Measurements from ENCODE around the gene CTSV. TPM values are rescaled to one million over a fixed set of nuclear protein-coding genes. Genes with fewer than 3 reads are reported as not detected.
A peak's percentile ranks its signal among the peaks of the same experiment; 100 is the strongest.
"Not testable (repeated sequence)": the region's sequence is repeated elsewhere in the genome, so short reads cannot be mapped to it uniquely, and the experiment has no call there.

CTSV gene
- total and polyA plus RNA-seq, 11 donors: 0.22 to 0.91 (median 0.44) TPM; not detected in 7

DNA sequence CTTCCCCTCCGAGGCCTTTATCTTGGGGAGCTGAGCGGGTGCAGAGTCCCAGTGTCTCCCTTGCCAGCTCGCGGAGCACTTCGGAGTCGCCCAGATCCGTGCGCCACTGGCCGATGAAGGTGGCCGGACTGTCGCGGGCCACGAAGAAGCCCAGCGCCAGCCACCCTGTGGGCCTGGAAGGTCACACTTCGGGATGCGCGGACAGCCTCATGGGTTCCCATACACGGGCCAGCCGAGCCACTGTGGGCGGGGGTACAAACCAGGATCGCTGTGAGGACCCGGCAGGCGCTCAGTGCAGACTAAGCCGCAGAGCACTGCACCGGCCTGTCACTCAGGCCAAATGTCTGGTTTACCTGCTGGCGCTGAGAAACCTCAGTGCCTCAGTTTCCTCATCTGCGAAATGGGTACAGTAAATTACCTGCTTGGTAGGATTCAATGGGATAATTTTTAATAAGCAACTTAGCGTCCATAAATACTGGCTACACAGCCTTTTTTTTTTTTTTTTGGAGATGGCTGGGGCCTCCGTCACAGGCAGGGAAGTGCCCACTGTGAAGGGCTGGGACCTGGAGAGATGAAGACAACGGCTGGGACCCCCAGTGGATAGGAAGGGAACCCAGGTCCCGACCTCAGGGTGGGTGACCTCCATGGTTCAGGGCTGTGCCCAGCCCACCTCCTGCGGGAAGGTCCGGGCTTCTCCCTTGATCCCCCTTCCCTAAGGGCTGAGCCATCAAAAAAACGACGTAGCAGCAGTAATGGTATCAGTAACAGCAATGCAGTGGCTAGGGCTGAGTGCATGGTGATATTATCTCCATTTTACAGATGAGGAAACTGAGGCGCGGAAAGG, 38.7 kb upstream of the CTSV start:
- TF ChIP-seq POLR2A (IDR thresholded peaks at IDR 0.05): no peak
- TF ChIP-seq, protein P1, sequence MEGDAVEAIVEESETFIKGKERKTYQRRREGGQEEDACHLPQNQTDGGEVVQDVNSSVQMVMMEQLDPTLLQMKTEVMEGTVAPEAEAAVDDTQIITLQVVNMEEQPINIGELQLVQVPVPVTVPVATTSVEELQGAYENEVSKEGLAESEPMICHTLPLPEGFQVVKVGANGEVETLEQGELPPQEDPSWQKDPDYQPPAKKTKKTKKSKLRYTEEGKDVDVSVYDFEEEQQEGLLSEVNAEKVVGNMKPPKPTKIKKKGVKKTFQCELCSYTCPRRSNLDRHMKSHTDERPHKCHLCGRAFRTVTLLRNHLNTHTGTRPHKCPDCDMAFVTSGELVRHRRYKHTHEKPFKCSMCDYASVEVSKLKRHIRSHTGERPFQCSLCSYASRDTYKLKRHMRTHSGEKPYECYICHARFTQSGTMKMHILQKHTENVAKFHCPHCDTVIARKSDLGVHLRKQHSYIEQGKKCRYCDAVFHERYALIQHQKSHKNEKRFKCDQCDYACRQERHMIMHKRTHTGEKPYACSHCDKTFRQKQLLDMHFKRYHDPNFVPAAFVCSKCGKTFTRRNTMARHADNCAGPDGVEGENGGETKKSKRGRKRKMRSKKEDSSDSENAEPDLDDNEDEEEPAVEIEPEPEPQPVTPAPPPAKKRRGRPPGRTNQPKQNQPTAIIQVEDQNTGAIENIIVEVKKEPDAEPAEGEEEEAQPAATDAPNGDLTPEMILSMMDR (IDR thresholded peaks at IDR 0.05): no peak
- DNase-seq (no peak), ATAC-seq (no peak)
- intact Hi-C loops (cut with DNase I): no loop called here
- H3K4me3 ChIP-seq: no peak overlapping the region
- H3K9me3 ChIP-seq: peaks cover 0 to 5% (median 0%) of the 10 kb centered on the region in 12 donors
- H3K27ac ChIP-seq: no peak overlapping the region
- H3K27me3 ChIP-seq: peaks cover 3 to 48% (median 20%) of the 10 kb centered on the region in 9 donors
- H3K36me3 ChIP-seq: no peaks in the 10 kb centered on the region
- 69 to 72% (median 71%) methylated on average over 23 to 37 of the region's 37 CpGs for WGBS, 4 donors
- peaks cover 0 to 5% (median 0%) of the 10 kb centered on the region in 12 donors for H3K4me1 ChIP-seq

DNA sequence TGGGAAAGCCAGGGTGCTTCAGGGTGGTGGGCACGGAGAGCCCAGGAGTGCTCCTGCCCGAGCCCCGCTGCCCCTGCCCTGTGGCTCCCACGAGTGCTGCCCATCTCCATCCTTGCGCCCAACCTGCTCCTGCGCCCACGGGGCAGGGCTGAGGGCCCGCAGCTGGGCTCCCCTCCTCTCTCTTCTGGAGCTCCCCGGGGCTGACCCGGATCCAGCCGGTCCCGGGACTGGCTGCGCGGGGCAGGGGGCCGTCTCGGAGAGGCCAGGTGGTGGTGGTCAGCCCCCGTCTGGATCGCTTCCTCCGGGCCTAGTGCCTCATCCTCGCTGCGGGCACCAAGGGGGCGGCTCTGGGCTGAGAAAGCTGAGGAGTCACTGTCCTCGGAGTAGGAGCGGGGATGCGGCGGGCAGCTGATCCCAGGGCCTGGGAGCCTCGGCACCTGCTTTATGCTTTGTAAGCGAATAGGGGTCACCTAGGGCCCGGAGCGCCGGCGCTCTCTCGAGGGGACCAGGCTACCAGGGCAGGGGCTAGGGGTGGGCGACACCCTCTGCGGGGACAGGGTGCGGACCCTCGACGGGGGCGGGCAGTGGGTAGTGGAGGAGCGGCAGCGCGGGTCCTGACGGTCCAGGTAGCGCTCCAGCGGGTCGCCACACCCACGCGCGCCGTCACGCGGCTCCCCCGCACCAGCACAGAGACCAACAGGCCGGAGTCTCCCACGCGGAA, 37.9 kb upstream of the CTSV start:
- H3K4me3 ChIP-seq; intact Hi-C loops (cut with DNase I); H3K27ac ChIP-seq; H3K9me3 ChIP-seq; H3K4me1 ChIP-seq; DNase-seq; H3K36me3 ChIP-seq: not testable (repeated sequence)
- ATAC-seq: peak in 1 of 4 donors; percentile 20
- peaks cover 3 to 48% (median 20%) of the 10 kb centered on the region in 9 donors for H3K27me3 ChIP-seq
- WGBS, 4 donors: 32 to 60% (median 36%) methylated on average over 21 to 56 of the region's 56 CpGs

DNA sequence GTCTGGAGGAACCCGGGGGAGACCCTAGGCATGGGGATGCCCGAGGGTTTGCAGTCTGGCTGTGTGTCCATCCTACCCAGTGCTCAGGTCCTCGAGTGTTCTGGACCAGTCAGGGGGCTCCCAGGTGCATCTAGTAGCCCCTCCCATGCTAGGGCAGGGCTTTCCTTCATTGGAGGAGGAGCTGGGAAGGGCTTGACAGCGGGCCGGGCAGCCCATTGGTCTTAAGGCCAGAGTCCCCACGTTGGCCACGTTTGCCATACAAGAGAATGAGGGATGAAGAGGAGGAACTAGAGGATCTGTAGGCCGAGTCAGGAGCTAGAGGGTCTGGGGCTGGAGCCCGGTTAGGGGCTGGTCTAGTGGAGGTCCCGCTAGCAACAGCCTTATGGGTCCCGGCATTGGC, 37.3 kb upstream of the CTSV start:
- Histone ChIP-seq H3K36me3 (no peaks in the 10 kb centered on the region), H3K4me1 (peaks cover 0 to 5% (median 0%) of the 10 kb centered on the region in 12 donors), H3K27me3 (peaks cover 3 to 48% (median 20%) of the 10 kb centered on the region in 9 donors), H3K4me3 (no peak overlapping the region), H3K27ac (no peak overlapping the region), H3K9me3 (no peaks in the 10 kb centered on the region)
- DNase-seq (no peak), ATAC-seq (no peak)
- 43 to 65% (median 58%) methylated on average over 6 to 11 of the region's 11 CpGs for WGBS, 4 donors
- TF ChIP-seq, protein P1 (IDR thresholded peaks at IDR 0.05): no peak
- no peak for TF ChIP-seq POLR2A (IDR thresholded peaks at IDR 0.05)
- intact Hi-C loops (cut with DNase I): no loop called here

DNA sequence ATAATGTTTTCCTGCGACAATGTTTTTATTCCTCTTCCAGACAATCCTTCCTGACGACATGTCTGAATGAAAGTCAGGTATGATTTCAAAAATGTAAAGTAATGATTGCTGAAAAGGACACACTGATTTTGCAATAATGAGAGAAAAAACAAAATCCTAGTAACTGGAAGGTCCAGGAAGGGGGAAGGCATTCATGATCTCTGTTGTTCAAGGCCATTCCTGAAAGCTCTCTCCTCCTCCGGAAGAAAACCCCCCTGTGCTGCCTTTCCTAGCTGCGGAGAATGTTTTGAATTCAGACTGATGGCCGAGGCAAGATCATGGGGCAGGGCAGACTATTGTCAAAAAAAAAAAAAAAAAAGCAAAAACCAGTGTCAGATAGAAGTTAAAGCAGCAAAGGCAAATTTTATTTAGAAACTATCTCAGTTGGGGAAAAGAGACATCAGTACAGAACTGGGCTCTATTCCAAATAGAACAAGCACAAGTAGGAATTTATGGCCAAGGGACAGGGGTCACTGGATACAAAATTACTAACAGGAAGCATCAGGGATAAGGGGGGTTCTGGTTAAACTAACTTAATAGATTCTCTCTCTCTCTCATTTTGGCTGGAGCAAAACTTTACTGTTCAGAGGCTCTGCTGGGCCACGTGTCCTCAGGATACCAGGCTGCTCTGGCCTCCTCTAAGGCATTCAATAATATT, 36.5 kb upstream of the CTSV start:
- 51 to 67% (median 57%) methylated on average over 6 of the region's 6 CpGs for WGBS, 4 donors
- Histone ChIP-seq H3K4me1 (peaks cover 0 to 5% (median 0%) of the 10 kb centered on the region in 12 donors), H3K4me3 (no peak overlapping the region), H3K27me3 (peaks cover 3 to 48% (median 20%) of the 10 kb centered on the region in 9 donors), H3K36me3 (no peaks in the 10 kb centered on the region), H3K9me3 (no peaks in the 10 kb centered on the region), H3K27ac (no peak overlapping the region)
- TF ChIP-seq, protein P1 (IDR thresholded peaks at IDR 0.05): no peak
- TF ChIP-seq POLR2A (IDR thresholded peaks at IDR 0.05): no peak
- intact Hi-C loops (cut with DNase I): no loop called here
- DNase-seq (no peak), ATAC-seq (no peak)
